Activated T-helper 1 cell treated with anti-CD3 and anti-CD28 coated beads, Interleukin-12 subunit alpha, Interleukin-12 subunit beta, Interleukin-2, Interleukin-4 antibody, amounts not matched to agents 30 ng/mL and 10 ng/mL and 1 ng/mL, durations not matched to agents 14 hours and 24 hours and 36 hours (primary cell): Measurements from ENCODE around the gene GAS2. TPM values are rescaled to one million over a fixed set of nuclear protein-coding genes. Genes with fewer than 3 reads are reported as not detected.

Experiments
- DNase-seq: peaks from one replicate; pipeline ENCODE4 v3.0.0; 2021; ENCODE audit warnings: low spot score
- H3K27ac Mint-ChIP-seq: one replicate; pipeline ENCODE4 v1.8.0; 2021; ENCODE audit warnings: mild to moderate bottlenecking, mixed read lengths
- H3K27me3 Mint-ChIP-seq: one replicate; pipeline ENCODE4 v1.8.0; 2022; ENCODE audit warnings: mild to moderate bottlenecking, moderate library complexity, mixed read lengths; ENCODE audit not compliant: insufficient read depth
- H3K36me3 Mint-ChIP-seq: one replicate; pipeline ENCODE4 v1.8.0; 2021; ENCODE audit warnings: low read depth, mixed read lengths
- H3K4me1 Mint-ChIP-seq: one replicate; pipeline ENCODE4 v1.8.0; 2021; ENCODE audit warnings: low read depth, mixed read lengths
- H3K4me3 Mint-ChIP-seq: one replicate; pipeline ENCODE4 v1.8.0; 2021; ENCODE audit warnings: mild to moderate bottlenecking, moderate library complexity, mixed read lengths
- H3K9me3 Mint-ChIP-seq: one replicate; pipeline ENCODE4 v1.8.0; 2021; ENCODE audit warnings: mixed read lengths
- intact Hi-C: fragments of 100-400 bp; cut with micrococcal nuclease; formaldehyde crosslinking; loops from one replicate; pipeline ENCODE4 v1.15.1; 2024
- total RNA-seq: library from RNA; stranded (reverse); gene quantifications from 2 replicates; pipeline ENCODE4 v1.2.3, GENCODE V29; 2022

The GAS2 gene
- total RNA-seq, 1 donor from 2014 or later, result 2.0 TPM

GRCh38 chr11:22713336-22713735 lies 46.9 kb downstream of the GAS2 start:
- H3K9me3 Mint-ChIP-seq, result peaks cover 4% of the 10 kb centered on the region
- peaks cover 2% of the 10 kb centered on the region for H3K27me3 Mint-ChIP-seq
- H3K4me1 Mint-ChIP-seq, result no peaks in the 10 kb centered on the region
- intact Hi-C loops, result no loop called here
- no peak for DNase-seq
- H3K4me3 Mint-ChIP-seq, result no peak overlapping the region
- H3K27ac Mint-ChIP-seq, result no peak overlapping the region
- H3K36me3 Mint-ChIP-seq, result no peaks in the 10 kb centered on the region

GRCh38 chr11:22715971-22716370 lies 49.6 kb downstream of the GAS2 start:
- H3K36me3 Mint-ChIP-seq, result no peaks in the 10 kb centered on the region
- intact Hi-C loops, result no loop called here
- no peak overlapping the region for H3K27ac Mint-ChIP-seq
- peaks cover 6% of the 10 kb centered on the region for H3K27me3 Mint-ChIP-seq
- no peaks in the 10 kb centered on the region for H3K4me1 Mint-ChIP-seq
- no peaks in the 10 kb centered on the region for H3K9me3 Mint-ChIP-seq
- DNase-seq, result no peak
- no peak overlapping the region for H3K4me3 Mint-ChIP-seq

- no peaks in the 10 kb centered on the region for H3K9me3 Mint-ChIP-seq
- no peaks in the 10 kb centered on the region for H3K36me3 Mint-ChIP-seq
- no peak for DNase-seq
- no peaks in the 10 kb centered on the region for H3K4me1 Mint-ChIP-seq
- H3K4me3 Mint-ChIP-seq, result no peak overlapping the region
- H3K27ac Mint-ChIP-seq, result no peak overlapping the region
- intact Hi-C loops, result no loop called here
- peaks cover 6% of the 10 kb centered on the region for H3K27me3 Mint-ChIP-seq
Measured at GRCh38 chr11:22720457-22720856, 54.0 kb downstream of the GAS2 start.

GRCh38 chr11:22723274-22723673 lies 56.9 kb downstream of the GAS2 start:
- H3K4me1 Mint-ChIP-seq, result no peaks in the 10 kb centered on the region
- H3K27me3 Mint-ChIP-seq, result peaks cover 4% of the 10 kb centered on the region
- no peak for DNase-seq
- H3K9me3 Mint-ChIP-seq, result no peaks in the 10 kb centered on the region
- intact Hi-C loops, result no loop called here
- no peak overlapping the region for H3K27ac Mint-ChIP-seq
- no peak overlapping the region for H3K4me3 Mint-ChIP-seq
- H3K36me3 Mint-ChIP-seq, result no peaks in the 10 kb centered on the region

- intact Hi-C loops, result no loop called here
Measured at GRCh38 chr11:22725079-22725478, 58.7 kb downstream of the GAS2 start.

GRCh38 chr11:22728600-22729389 lies 62.4 kb downstream of the GAS2 start:
- intact Hi-C loops, result no loop called here
- no peak for DNase-seq
- peaks cover 6% of the 10 kb centered on the region for H3K27me3 Mint-ChIP-seq
- H3K27ac Mint-ChIP-seq, result no peak overlapping the region
- no peaks in the 10 kb centered on the region for H3K4me1 Mint-ChIP-seq
- H3K4me3 Mint-ChIP-seq, result no peak overlapping the region
- H3K36me3 Mint-ChIP-seq, result no peaks in the 10 kb centered on the region
- no peaks in the 10 kb centered on the region for H3K9me3 Mint-ChIP-seq

More at GRCh38 chr11:22725079-22725478, 58.7 kb downstream of the GAS2 start:
- peaks cover under 1% of the 10 kb centered on the region for H3K27me3 Mint-ChIP-seq
- H3K4me3 Mint-ChIP-seq, result no peak overlapping the region
- no peak for DNase-seq
- no peak overlapping the region for H3K27ac Mint-ChIP-seq
- no peaks in the 10 kb centered on the region for H3K4me1 Mint-ChIP-seq
- no peaks in the 10 kb centered on the region for H3K36me3 Mint-ChIP-seq
- H3K9me3 Mint-ChIP-seq, result no peaks in the 10 kb centered on the region

- Mint-ChIP-seq H3K9me3 (no peaks in the 10 kb centered on the region), H3K27me3 (peaks cover 6% of the 10 kb centered on the region), H3K36me3 (no peaks in the 10 kb centered on the region), H3K4me1 (no peaks in the 10 kb centered on the region), H3K4me3 (no peak overlapping the region), H3K27ac (no peak overlapping the region)
- DNase-seq, result no peak
- intact Hi-C loops, result loop anchor here (1.0 to 2.0 kb wide), 2 partner anchors 60 to 396 kb away; no protein-coding TSS in a partner anchor
Measured at GRCh38 chr11:22730319-22730718, 63.9 kb downstream of the GAS2 start.

- intact Hi-C loops, result no loop called here
- H3K4me1 Mint-ChIP-seq, result no peaks in the 10 kb centered on the region
- no peak for DNase-seq
- H3K4me3 Mint-ChIP-seq, result no peak overlapping the region
- peaks cover 6% of the 10 kb centered on the region for H3K27me3 Mint-ChIP-seq
- H3K36me3 Mint-ChIP-seq, result no peaks in the 10 kb centered on the region
- no peak overlapping the region for H3K27ac Mint-ChIP-seq
- H3K9me3 Mint-ChIP-seq, result no peaks in the 10 kb centered on the region
Measured at GRCh38 chr11:22732588-22732987, 66.2 kb downstream of the GAS2 start.

- no peaks in the 10 kb centered on the region for H3K4me1 Mint-ChIP-seq
- H3K36me3 Mint-ChIP-seq, result no peaks in the 10 kb centered on the region
- H3K4me3 Mint-ChIP-seq, result no peak overlapping the region
- DNase-seq, result no peak
- no peak overlapping the region for H3K27ac Mint-ChIP-seq
- H3K9me3 Mint-ChIP-seq, result no peaks in the 10 kb centered on the region
- H3K27me3 Mint-ChIP-seq, result peaks cover 6% of the 10 kb centered on the region
- intact Hi-C loops, result no loop called here
Measured at GRCh38 chr11:22733475-22734248, 67.3 kb downstream of the GAS2 start.

GRCh38 chr11:22734628-22735345 lies 68.4 kb downstream of the GAS2 start:
- no peak overlapping the region for H3K4me3 Mint-ChIP-seq
- no peaks in the 10 kb centered on the region for H3K4me1 Mint-ChIP-seq
- H3K27ac Mint-ChIP-seq, result no peak overlapping the region
- no peaks in the 10 kb centered on the region for H3K36me3 Mint-ChIP-seq
- intact Hi-C loops, result no loop called here
- no peak for DNase-seq
- H3K27me3 Mint-ChIP-seq, result peaks cover 6% of the 10 kb centered on the region
- H3K9me3 Mint-ChIP-seq, result no peaks in the 10 kb centered on the region

GRCh38 chr11:22742157-22742613 lies 75.8 kb downstream of the GAS2 start:
- H3K4me1 Mint-ChIP-seq, result no peaks in the 10 kb centered on the region
- H3K4me3 Mint-ChIP-seq, result no peak overlapping the region
- intact Hi-C loops, result no loop called here
- H3K27me3 Mint-ChIP-seq, result peaks cover 5% of the 10 kb centered on the region
- H3K36me3 Mint-ChIP-seq, result no peaks in the 10 kb centered on the region
- no peak for DNase-seq
- no peaks in the 10 kb centered on the region for H3K9me3 Mint-ChIP-seq
- no peak overlapping the region for H3K27ac Mint-ChIP-seq

GRCh38 chr11:22749536-22749935 lies 83.1 kb downstream of the GAS2 start:
- no peak overlapping the region for H3K27ac Mint-ChIP-seq
- H3K36me3 Mint-ChIP-seq, result no peaks in the 10 kb centered on the region
- peaks cover 6% of the 10 kb centered on the region for H3K27me3 Mint-ChIP-seq
- no peak overlapping the region for H3K4me3 Mint-ChIP-seq
- H3K4me1 Mint-ChIP-seq, result peaks cover 14% of the 10 kb centered on the region
- no peak for DNase-seq
- H3K9me3 Mint-ChIP-seq, result no peaks in the 10 kb centered on the region
- intact Hi-C loops, result no loop called here

- intact Hi-C loops, result no loop called here
- Mint-ChIP-seq H3K4me3 (no peak overlapping the region), H3K4me1 (peaks cover 14% of the 10 kb centered on the region), H3K27ac (no peak overlapping the region), H3K36me3 (no peaks in the 10 kb centered on the region), H3K27me3 (peaks cover 3% of the 10 kb centered on the region), H3K9me3 (no peaks in the 10 kb centered on the region)
- DNase-seq, result no peak
Measured at GRCh38 chr11:22752908-22753310, 86.5 kb downstream of the GAS2 start.
